Right atrium auricular region (tissue), 2 donors: ENCODE results near the gene PON2. TPM values are rescaled to one million over a fixed set of nuclear protein-coding genes. Genes with fewer than 3 reads are reported as not detected.
"Not testable (repeated sequence)": the region's sequence is repeated elsewhere in the genome, so short reads cannot be mapped to it uniquely, and the experiment has no call there.

Source experiments
- DNase-seq: peaks from one replicate; pipeline ENCODE4 v3.0.0-alpha.2; 2019; ENCODE audit warnings: low spot score
- H3K27ac ChIP-seq, 2 donors: fragments of 200-600 bp; sonication (generic); 1 replicate in 1 of 2; 2 replicates in 1 of 2; pipeline ENCODE4 v1.5.1; 2016 to 2019
- H3K27me3 ChIP-seq, 2 donors: fragments of 200-600 bp; sonication (generic); one replicate each; pipeline versions ENCODE4 v1.5.1 to v1.6.0; 2017 to 2019
- H3K36me3 ChIP-seq: fragments of 200-600 bp; sonication (generic); one replicate; pipeline ENCODE4 v1.5.1; 2016
- H3K4me1 ChIP-seq, 2 donors: fragments of 200-600 bp; sonication (generic); one replicate each; pipeline versions ENCODE4 v1.5.1 to v1.6.0; 2017 to 2019
- H3K4me3 ChIP-seq, 2 donors: fragments of 200-600 bp; sonication (generic); 1 replicate in 1 of 2; 2 replicates in 1 of 2; pipeline ENCODE4 v1.5.1; 2017 to 2019; ENCODE audit warnings: mild to moderate bottlenecking in 1 of 2, moderate library complexity in 1 of 2
- H3K9me3 ChIP-seq, 2 donors: fragments of 200-600 bp; sonication (generic); one replicate each; pipeline ENCODE4 v1.5.1; 2019
- CTCF ChIP-seq, 2 donors: fragments of 200-600 bp; sonication (generic); IDR thresholded peaks; one replicate each; pipeline ENCODE4 v1.5.1; 2019; ENCODE audit warnings: antibody characterized with exemption in 2 of 2
- total RNA-seq, 2 donors: library from RNA; depleted of rRNA; stranded (reverse); fragments of >200 nt; gene quantifications; one replicate each; pipeline ENCODE4 v1.1.0, GENCODE V29; 2016

PON2 gene
- total RNA-seq, 2 donors from 2014 or later, result 45.4 to 77.1 TPM

- H3K27me3 ChIP-seq, result no peaks in the 10 kb centered on the region
- no peak for TF ChIP-seq CTCF (IDR thresholded peaks at IDR 0.05)
- DNase-seq, result no peak
- peaks cover 0 to 9% of the 10 kb centered on the region in 2 donors for H3K9me3 ChIP-seq
- no peaks in the 10 kb centered on the region for H3K36me3 ChIP-seq
- H3K4me1 ChIP-seq, result no peaks in the 10 kb centered on the region
- no peak overlapping the region for H3K27ac ChIP-seq
- no peak overlapping the region for H3K4me3 ChIP-seq
Observed at GRCh38 chr7:95389516-95389915, 45.3 kb downstream of the PON2 start.

DNA sequence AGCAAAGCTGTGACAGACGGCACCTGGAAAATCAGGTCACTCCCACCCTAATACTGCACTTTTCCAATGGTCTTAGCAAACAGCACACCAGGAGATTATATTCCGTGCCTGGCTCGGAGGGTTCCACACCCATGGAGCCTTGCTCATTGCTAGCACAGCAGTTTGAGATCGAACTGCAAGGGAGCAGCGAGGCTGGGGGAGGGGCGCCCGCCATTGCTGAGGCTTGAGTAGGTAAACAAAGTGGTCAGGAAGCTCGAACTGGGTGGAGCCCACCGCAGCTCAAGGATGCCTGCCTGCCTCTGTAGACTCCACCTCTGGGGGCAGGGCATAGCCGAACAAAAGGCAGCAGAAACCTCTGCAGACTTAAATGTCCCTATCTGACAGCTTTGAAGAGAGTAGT lies 55.4 kb downstream of the PON2 start:
- DNase-seq, H3K27me3 ChIP-seq, H3K4me1 ChIP-seq, H3K4me3 ChIP-seq, H3K36me3 ChIP-seq, H3K9me3 ChIP-seq, H3K27ac ChIP-seq: not testable (repeated sequence)

- no peaks in the 10 kb centered on the region for H3K27me3 ChIP-seq
- no peaks in the 10 kb centered on the region for H3K4me1 ChIP-seq
- no peak for TF ChIP-seq CTCF (IDR thresholded peaks at IDR 0.05)
- H3K9me3 ChIP-seq, result peaks cover 0 to 9% of the 10 kb centered on the region in 2 donors
- no peak for DNase-seq
- no peak overlapping the region for H3K4me3 ChIP-seq
- H3K27ac ChIP-seq, result no peak overlapping the region
- H3K36me3 ChIP-seq, result no peaks in the 10 kb centered on the region
Observed at GRCh38 chr7:95376632-95377400, 58.0 kb downstream of the PON2 start.

DNA sequence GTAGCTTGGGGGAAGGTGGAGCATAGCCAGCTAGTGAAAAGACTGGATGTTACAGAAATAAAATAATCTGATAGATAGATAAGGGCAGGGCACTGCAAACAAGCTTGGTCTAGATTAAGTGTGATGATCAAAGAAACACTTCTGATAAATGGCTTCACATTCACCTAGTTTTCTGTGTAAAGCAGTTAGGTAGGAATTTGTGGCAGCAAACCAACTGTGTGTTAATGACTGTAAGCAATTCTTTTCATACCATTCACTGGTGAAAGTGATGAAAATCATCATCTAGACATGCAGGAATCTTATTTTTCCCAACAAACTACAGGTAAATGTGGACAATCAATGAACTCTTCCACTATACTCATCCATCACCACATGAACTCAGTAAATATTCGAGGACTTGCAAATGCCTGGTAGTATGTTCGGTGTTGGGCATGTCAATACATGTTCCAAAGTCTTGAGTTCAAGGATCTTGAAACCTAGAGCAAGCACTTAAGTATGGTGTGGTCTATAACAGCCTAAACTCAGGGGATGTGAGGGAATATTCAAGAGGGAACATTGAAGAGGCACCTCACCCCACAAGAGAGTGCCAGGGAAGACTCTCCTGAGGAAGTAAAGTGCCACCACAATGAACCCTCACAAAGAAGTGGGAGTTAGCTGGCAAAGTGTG lies 59.1 kb downstream of the PON2 start:
- no peaks in the 10 kb centered on the region for H3K27me3 ChIP-seq
- no peak for TF ChIP-seq CTCF (IDR thresholded peaks at IDR 0.05)
- no peaks in the 10 kb centered on the region for H3K36me3 ChIP-seq
- no peaks in the 10 kb centered on the region for H3K4me1 ChIP-seq
- no peak overlapping the region for H3K27ac ChIP-seq
- peaks cover 0 to 9% of the 10 kb centered on the region in 2 donors for H3K9me3 ChIP-seq
- no peak for DNase-seq
- H3K4me3 ChIP-seq, result no peak overlapping the region

DNA sequence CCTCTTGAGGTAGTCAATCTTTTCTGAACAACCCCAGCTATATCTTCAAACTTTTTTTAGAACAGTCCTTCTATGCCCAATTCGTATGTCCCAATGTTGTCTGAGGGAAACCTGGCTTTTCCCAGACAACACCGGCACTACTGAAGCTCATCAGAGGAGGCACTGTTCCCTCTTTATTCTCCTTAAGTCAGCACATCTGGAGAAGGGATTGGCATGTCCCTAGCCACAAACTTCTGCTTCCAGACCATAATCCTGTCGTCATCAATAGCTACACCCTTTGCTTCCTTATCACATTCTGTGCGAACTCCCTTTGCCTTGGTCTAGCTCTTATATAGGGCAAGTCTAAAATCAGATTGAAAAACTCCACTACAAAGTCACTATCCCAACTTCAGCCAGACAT lies 61.5 kb downstream of the PON2 start:
- no peaks in the 10 kb centered on the region for H3K27me3 ChIP-seq
- H3K27ac ChIP-seq, result no peak overlapping the region
- no peaks in the 10 kb centered on the region for H3K4me1 ChIP-seq
- H3K9me3 ChIP-seq, result no peaks in the 10 kb centered on the region
- DNase-seq, result no peak
- no peak for TF ChIP-seq CTCF (IDR thresholded peaks at IDR 0.05)
- H3K4me3 ChIP-seq, result no peak overlapping the region
- H3K36me3 ChIP-seq, result no peaks in the 10 kb centered on the region

DNA sequence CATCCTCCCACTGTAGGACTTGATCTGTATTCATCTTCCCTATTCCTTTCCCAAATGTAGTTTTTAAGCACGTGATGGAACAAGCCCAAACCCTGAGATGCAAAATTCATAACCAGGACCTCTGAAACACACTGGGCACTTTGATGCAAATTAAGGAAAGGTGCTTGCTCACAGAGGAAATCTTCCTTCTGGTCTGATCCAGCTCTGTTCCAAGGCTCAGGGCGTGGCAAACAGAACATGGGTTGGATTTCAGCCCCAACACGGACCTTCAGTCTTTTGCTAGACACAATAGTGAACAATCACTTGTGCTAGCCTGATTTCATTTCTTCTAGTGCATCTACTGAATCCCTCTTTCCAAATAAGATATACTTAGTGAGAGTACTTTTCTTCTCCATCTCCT lies 66.6 kb downstream of the PON2 start:
- H3K27me3 ChIP-seq, result no peaks in the 10 kb centered on the region
- H3K27ac ChIP-seq, result no peak overlapping the region
- no peaks in the 10 kb centered on the region for H3K4me1 ChIP-seq
- no peak for DNase-seq
- H3K36me3 ChIP-seq, result no peaks in the 10 kb centered on the region
- no peak overlapping the region for H3K4me3 ChIP-seq
- no peak for TF ChIP-seq CTCF (IDR thresholded peaks at IDR 0.05)
- H3K9me3 ChIP-seq, result no peaks in the 10 kb centered on the region
